Vagina (tissue), 2 donors: ENCODE results near the gene HOXA5.

Experiments used
- POLR2A ChIP-seq, 2 donors: fragments of 450-650 bp; IDR thresholded peaks; one replicate each; pipeline ENCODE4 v1.6.1; 2017; ENCODE audit warnings: antibody characterized with exemption in 2 of 2, mild to moderate bottlenecking in 2 of 2, moderate library complexity in 2 of 2
- POLR2AphosphoS5 ChIP-seq, 2 donors: sonication (generic); formaldehyde crosslinking; IDR thresholded peaks; one replicate each; pipeline ENCODE4 v1.9.0; 2017; ENCODE audit warnings: antibody characterized with exemption in 2 of 2, mild to moderate bottlenecking in 2 of 2, low read depth in 1 of 2; ENCODE audit not compliant: insufficient read depth in 1 of 2
- TF ChIP-seq, protein P1 (sequence below), 3 experiments: fragments of 450-650 bp in 2 of 3; fragments of 200-600 bp in 1 of 3; sonication (generic) in 1 of 3; IDR thresholded peaks; one replicate each; pipeline ENCODE4 v1.5.1; 2017 to 2019; ENCODE audit warnings: antibody characterized with exemption in 3 of 3, mild to moderate bottlenecking in 2 of 3, moderate library complexity in 2 of 3

- TF ChIP-seq, protein P1, sequence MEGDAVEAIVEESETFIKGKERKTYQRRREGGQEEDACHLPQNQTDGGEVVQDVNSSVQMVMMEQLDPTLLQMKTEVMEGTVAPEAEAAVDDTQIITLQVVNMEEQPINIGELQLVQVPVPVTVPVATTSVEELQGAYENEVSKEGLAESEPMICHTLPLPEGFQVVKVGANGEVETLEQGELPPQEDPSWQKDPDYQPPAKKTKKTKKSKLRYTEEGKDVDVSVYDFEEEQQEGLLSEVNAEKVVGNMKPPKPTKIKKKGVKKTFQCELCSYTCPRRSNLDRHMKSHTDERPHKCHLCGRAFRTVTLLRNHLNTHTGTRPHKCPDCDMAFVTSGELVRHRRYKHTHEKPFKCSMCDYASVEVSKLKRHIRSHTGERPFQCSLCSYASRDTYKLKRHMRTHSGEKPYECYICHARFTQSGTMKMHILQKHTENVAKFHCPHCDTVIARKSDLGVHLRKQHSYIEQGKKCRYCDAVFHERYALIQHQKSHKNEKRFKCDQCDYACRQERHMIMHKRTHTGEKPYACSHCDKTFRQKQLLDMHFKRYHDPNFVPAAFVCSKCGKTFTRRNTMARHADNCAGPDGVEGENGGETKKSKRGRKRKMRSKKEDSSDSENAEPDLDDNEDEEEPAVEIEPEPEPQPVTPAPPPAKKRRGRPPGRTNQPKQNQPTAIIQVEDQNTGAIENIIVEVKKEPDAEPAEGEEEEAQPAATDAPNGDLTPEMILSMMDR (IDR thresholded peaks at IDR 0.05), result no peak
- TF ChIP-seq POLR2A (IDR thresholded peaks at IDR 0.05), result no peak
- no peak for TF ChIP-seq POLR2AphosphoS5 (IDR thresholded peaks at IDR 0.05; ENCODE audit: insufficient read depth in 1 of 2, low read depth in 1 of 2)
Measured at GRCh38 chr7:27154369-27154768, 10.9 kb upstream of the HOXA5 start.
